ENCODE results near the gene ALG9. TPM values are rescaled to one million over a fixed set of nuclear protein-coding genes. Genes with fewer than 3 reads are reported as not detected.

ALG9 gene
- total RNA-seq, 2 donors from 2014 or later, result 32.0 to 43.5 TPM

- no peaks in the 10 kb centered on the region for H3K27me3 Mint-ChIP-seq
Measured at GRCh38 chr11:111748035-111748804, 123.2 kb downstream of the ALG9 start.

GRCh38 chr11:111745719-111746504 is 125.5 kb downstream of the ALG9 start:
- ATAC-seq, result no peak
- Mint-ChIP-seq H3K36me3 (peaks cover 53% of the 10 kb centered on the region), H3K9me3 (no peaks in the 10 kb centered on the region), H3K27me3 (no peaks in the 10 kb centered on the region), H3K4me3 (no peak overlapping the region), H3K4me1 (ENCODE audit: low read depth in 2 of 2) (peaks cover 6 to 20% of the 10 kb centered on the region in 2 donors), H3K27ac (no peak overlapping the region)
- DNase-seq (ENCODE audit: low spot score), result no peak

More at GRCh38 chr11:111748035-111748804, 123.2 kb downstream of the ALG9 start:
- Mint-ChIP-seq H3K9me3 (no peaks in the 10 kb centered on the region), H3K4me3 (no peak overlapping the region), H3K4me1 (ENCODE audit: low read depth in 2 of 2) (peaks cover 9 to 10% of the 10 kb centered on the region in 2 donors), H3K36me3 (peaks cover 50% of the 10 kb centered on the region), H3K27ac (no peak overlapping the region)
- DNase-seq (ENCODE audit: low spot score), result no peak
- no peak for ATAC-seq

DNA sequence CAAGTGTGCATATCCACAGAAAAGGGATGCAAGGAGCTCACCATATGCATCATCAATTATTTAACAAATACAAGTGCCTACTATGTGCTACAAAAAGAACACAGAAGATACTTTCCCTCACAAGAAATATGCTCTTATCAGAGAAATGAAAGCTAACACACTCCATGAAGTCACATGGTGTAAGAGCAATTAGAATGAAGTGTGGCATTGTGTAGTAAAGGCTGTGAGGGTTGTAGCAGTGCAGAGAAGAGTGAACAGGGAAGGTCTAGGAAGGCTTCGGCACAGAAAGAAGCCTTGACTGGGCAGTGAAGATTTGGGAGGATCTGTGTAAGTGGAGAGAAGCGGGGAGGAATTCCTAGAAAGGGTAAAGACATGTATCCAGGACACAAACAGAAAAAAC is 127.7 kb downstream of the ALG9 start:
- no peaks in the 10 kb centered on the region for H3K27me3 Mint-ChIP-seq
- H3K9me3 Mint-ChIP-seq, result no peaks in the 10 kb centered on the region
- peaks cover 6 to 24% of the 10 kb centered on the region in 2 donors for H3K4me1 Mint-ChIP-seq (ENCODE audit: low read depth in 2 of 2)
- H3K4me3 Mint-ChIP-seq, result no peak overlapping the region
- no peak overlapping the region for H3K27ac Mint-ChIP-seq
- H3K36me3 Mint-ChIP-seq, result peaks cover 51% of the 10 kb centered on the region
- DNase-seq (ENCODE audit: low spot score) (no peak), ATAC-seq (no peak)

DNA sequence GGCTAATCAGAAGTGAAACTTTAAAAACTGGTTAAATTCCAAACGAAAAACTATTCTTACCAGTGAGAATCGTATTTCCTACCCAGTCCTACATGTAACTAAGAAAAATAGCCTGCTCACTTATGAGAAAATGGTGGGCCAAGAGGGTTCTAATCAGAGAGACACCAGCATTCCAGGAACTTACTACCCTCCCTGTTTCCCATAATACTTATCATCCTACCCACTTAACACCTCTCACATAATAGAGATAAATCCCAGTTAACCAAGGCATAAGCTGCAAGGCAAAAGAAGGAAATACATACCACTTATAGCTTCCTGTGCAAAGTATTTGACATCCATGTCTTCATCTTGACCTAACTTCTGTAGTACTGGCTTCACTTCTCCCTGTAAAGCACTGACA is 129.6 kb downstream of the ALG9 start:
- H3K9me3 Mint-ChIP-seq, result no peaks in the 10 kb centered on the region
- H3K4me3 Mint-ChIP-seq, result no peak overlapping the region
- H3K27me3 Mint-ChIP-seq, result no peaks in the 10 kb centered on the region
- H3K4me1 Mint-ChIP-seq (ENCODE audit: low read depth in 2 of 2), result peaks cover 1 to 17% of the 10 kb centered on the region in 2 donors
- DNase-seq (ENCODE audit: low spot score), result no peak
- no peak overlapping the region for H3K27ac Mint-ChIP-seq
- peaks cover 39% of the 10 kb centered on the region for H3K36me3 Mint-ChIP-seq
- ATAC-seq, result no peak

GRCh38 chr11:111739299-111739698 is 132.1 kb downstream of the ALG9 start:
- H3K9me3 Mint-ChIP-seq, result no peaks in the 10 kb centered on the region
- ATAC-seq, result no peak
- H3K4me3 Mint-ChIP-seq, result no peak overlapping the region
- peaks cover 23% of the 10 kb centered on the region for H3K36me3 Mint-ChIP-seq
- no peak for DNase-seq (ENCODE audit: low spot score)
- no peaks in the 10 kb centered on the region for H3K27me3 Mint-ChIP-seq
- no peak overlapping the region for H3K27ac Mint-ChIP-seq
- H3K4me1 Mint-ChIP-seq (ENCODE audit: low read depth in 2 of 2), result peaks cover 0 to 14% of the 10 kb centered on the region in 2 donors

GRCh38 chr11:111737444-111738210 is 133.8 kb downstream of the ALG9 start:
- DNase-seq (ENCODE audit: low spot score) (no peak), ATAC-seq (no peak)
- no peaks in the 10 kb centered on the region for H3K9me3 Mint-ChIP-seq
- H3K36me3 Mint-ChIP-seq, result peaks cover 14% of the 10 kb centered on the region
- H3K4me1 Mint-ChIP-seq (ENCODE audit: low read depth in 2 of 2), result peaks cover 0 to 14% of the 10 kb centered on the region in 2 donors
- H3K27ac Mint-ChIP-seq, result no peak overlapping the region
- H3K27me3 Mint-ChIP-seq, result no peaks in the 10 kb centered on the region
- no peak overlapping the region for H3K4me3 Mint-ChIP-seq

DNA sequence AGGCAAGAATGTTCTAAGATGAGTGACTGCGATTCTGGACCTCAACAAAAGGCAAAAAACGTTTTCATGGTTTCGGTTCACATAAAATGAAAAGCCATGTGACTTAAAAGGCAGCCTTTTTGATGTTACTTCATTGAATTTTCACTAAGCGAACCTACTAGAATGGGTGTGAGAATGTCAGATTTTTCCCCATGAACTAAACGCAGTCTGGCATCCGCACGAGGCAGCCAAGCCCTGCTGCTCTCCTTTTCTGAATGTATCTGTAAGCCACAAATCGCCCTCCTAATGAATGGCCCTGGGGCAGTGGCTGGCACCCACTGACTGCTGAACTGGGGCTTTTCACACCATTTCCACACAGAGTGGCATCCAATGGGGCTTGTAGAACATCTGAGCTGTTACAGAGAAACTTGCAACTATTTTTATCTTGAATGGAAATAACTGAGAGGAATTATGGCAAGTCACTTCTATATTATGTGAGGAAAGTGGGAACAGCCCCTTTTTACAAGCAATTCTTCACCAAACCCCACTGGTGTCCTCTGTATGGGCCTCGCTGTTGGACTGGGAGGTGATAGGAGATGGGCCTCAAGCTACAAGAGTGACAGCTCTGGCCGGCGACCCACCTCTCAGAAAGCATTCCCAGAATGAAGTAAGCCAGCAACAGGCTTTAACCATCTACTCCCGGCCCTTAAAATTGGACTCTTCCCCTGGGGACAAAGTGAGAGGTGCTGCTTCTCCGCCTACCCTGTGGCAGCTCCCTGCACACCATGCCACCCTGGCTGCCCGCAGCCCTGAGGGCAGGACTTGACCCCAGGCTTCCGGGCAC is 134.5 kb downstream of the ALG9 start:
- no peak for DNase-seq (ENCODE audit: low spot score)
- Mint-ChIP-seq H3K4me3 (no peak overlapping the region), H3K4me1 (ENCODE audit: low read depth in 2 of 2) (peaks cover 0 to 14% of the 10 kb centered on the region in 2 donors), H3K27ac (no peak overlapping the region), H3K27me3 (no peaks in the 10 kb centered on the region), H3K9me3 (no peaks in the 10 kb centered on the region), H3K36me3 (peaks cover 14% of the 10 kb centered on the region)
- ATAC-seq, result no peak

Other genes with a start within 250 kb of the ALG9 start
- gene PPP2R1B, start 105.2 kb downstream of the ALG9 start, total RNA-seq, result 10 to 100 TPM; 56.2 to 72.3 TPM
- gene FDXACB1, start 7.6 kb upstream of the ALG9 start, total RNA-seq, result 1 to 10 TPM; 6.2 to 7.9 TPM
- gene CFAP68, start 8.0 kb upstream of the ALG9 start, total RNA-seq, result 10 to 100 TPM in 1 of 2 donors, 1 to 10 TPM in 1; 8.4 to 11.8 TPM
- gene CRYAB, start 40.2 kb upstream of the ALG9 start, total RNA-seq, result not detected
- not detected for gene HSPB2, start 41.2 kb upstream of the ALG9 start, total RNA-seq
- gene C11orf52, start 47.3 kb upstream of the ALG9 start, total RNA-seq, result not detected
- 1 to 10 TPM in 1 of 2 donors, under 1 TPM in 1; 0.45 to 7.3 TPM for gene DIXDC1, start 65.8 kb upstream of the ALG9 start, total RNA-seq
- 10 to 100 TPM; 37.3 to 40.9 TPM for gene DLAT, start 153.8 kb upstream of the ALG9 start, total RNA-seq
- under 1 TPM in 1 of 2 donors, not detected in 1; 0.48 TPM for gene PIH1D2, start 202.4 kb upstream of the ALG9 start, total RNA-seq
- gene NKAPD1, start 202.7 kb upstream of the ALG9 start, total RNA-seq, result 10 to 100 TPM; 15.8 to 21.1 TPM
- 10 to 100 TPM; 54.6 to 71.1 TPM for gene TIMM8B, start 215.2 kb upstream of the ALG9 start, total RNA-seq
- gene SDHD, start 215.3 kb upstream of the ALG9 start, total RNA-seq, result 10 to 100 TPM; 71.2 to 82.3 TPM

All from natural killer cell treated with Interleukin-12 subunit alpha and Interleukin-12 subunit beta and Interleukin-15 and Interleukin-18, amount 100 ng/mL, for 72 hours (primary cell).